ENCODE results near the gene ITGB1.
"Not testable (repeated sequence)": the region's sequence is repeated elsewhere in the genome, so short reads cannot be mapped to it uniquely, and the experiment has no call there.

ITGB1 gene

DNA sequence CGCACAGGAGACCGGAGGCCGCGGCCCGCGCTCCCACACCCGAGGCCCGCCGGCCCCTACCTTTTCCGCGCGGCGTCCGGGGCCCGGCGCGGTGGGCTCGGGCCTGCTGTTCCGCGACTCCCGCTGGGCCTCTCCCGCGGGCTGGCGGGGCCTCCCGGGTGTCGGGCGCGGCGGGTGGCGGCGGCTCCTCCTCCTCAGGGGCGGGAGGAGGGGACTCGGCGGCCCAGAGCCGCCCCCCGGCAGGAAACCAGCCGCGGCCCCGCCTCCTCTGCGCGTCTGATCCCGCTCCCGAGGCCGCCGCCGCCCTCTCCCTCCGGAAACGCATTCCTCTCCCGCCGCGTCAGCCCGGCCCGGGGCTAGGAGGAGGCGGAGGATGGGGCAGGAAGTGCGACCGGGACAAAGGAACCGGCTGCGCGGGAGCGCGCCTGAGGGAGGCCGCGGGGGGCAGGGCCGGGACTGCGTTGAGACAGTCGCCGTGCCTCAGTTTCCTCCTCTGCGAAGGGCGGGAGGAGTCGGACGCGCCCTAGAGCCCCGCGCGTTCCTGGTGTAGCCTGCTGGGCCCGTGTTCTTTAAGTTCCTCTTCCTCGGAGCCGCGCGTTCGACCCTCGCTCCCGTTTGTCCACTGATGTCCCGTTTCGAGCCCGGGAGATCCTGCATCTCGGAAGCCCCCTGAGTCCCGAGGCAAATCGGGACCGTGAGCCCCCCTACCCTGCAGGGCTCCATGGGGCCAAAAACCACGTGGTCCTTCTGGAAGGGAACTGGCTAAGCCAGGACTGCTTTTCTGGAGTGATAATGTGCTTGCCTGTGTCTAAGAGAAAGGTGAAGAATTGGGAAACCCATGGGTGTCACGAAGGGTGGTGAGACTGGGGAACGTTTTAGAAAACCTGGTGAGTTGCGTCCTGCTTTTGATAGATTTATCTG lies at the start of gene ITGB1:
ITGB1 (minus strand) TSS at position 146 of the 921 bp plus-strand sequence. CDS start 22,672 bp downstream, outside the sequence.
- H3K27me3 Mint-ChIP-seq, result no peaks in the 10 kb centered on the region
- peak; percentile 90 for ATAC-seq
- peaks cover 61% of the 10 kb centered on the region for H3K4me1 Mint-ChIP-seq
- no peaks in the 10 kb centered on the region for H3K36me3 Mint-ChIP-seq
- H3K9me3 Mint-ChIP-seq, result no peaks in the 10 kb centered on the region
- H3K4me3 Mint-ChIP-seq, result peak within 1 kb of the TSS; percentile 97
- peak within 1 kb of the TSS; percentile 98 for H3K27ac Mint-ChIP-seq

DNA sequence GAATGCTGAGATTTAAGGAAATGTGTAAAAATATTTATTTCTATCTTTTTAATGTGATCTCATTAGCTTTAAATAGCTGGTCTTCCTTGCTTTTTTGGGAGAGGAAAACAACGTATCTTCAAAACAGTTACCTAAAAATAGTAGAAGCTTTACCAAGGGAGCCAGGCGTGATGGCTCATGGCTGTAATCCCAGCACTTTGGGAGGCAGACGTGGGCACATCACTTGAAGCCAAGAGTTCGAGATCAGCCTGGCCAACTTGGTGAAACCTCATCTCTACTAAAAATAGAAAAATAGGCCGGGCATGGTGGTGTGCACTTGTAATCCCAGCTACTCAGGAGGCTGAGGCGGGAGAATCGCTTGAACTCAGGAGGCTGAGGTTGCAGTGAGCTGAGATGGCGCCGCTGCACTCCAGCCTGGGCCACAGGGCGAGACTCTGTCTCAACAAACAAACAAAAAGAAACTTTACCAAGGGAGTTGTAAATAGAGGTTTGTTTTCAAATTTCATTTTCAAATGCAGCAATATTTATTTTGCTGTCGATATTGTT lies 48.4 kb upstream of the ITGB1 start:
- H3K4me1 Mint-ChIP-seq, result peaks cover 41% of the 10 kb centered on the region
- H3K4me3 Mint-ChIP-seq, result no peak overlapping the region
- no peaks in the 10 kb centered on the region for H3K9me3 Mint-ChIP-seq
- ATAC-seq, result no peak
- H3K36me3 Mint-ChIP-seq, result no peaks in the 10 kb centered on the region
- H3K27ac Mint-ChIP-seq, result peak overlapping the region; percentile 85
- no peaks in the 10 kb centered on the region for H3K27me3 Mint-ChIP-seq

DNA sequence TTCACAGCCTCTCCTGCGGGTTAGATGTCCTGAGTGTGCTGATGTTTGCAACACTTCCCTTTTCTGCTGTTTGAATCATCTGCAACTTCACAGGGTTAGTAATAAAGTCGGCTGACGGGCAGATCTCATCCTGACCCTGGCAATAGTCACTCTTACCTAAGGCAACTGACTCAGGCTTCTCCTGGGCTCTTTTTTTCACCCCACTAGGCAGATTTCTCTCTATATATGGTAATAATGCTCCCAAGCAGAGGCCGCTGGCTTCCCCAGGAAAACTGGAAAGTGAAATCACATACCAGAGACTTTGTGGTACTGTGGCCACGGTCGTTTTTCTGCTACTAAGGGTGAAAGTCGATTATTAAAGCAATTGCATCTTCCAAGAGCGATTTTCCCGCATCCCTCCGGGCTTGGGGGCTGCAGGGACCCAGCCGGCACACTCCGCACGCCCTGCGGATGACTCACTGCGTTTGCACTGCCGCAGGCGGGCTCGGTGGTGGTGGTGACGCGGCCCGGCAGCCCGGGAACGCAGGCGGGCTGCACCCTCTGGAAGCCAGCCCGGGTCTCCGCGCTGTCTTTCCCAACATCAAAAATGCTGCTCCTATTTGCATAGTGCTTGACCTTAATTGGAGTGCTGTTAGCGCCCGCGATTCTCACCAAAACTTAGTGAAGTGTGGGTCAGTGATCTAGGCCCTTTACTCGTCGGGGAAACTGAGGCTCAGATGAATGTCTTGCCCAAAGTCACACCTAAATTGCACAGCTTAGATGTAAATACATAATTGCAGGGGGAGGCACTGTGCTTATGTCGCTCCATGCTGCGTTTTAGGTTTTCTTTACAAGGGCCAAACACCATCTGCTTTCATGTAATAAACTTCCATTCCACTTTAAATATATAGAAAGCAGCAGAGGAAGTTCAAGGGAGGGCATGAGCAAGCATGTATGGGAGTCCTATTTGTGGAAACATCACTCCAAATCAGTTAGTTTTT lies 47.6 kb upstream of the ITGB1 start:
- Mint-ChIP-seq H3K4me1 (peaks cover 40% of the 10 kb centered on the region), H3K27ac (peak overlapping the region; percentile 85), H3K36me3 (no peaks in the 10 kb centered on the region), H3K9me3 (no peaks in the 10 kb centered on the region), H3K27me3 (no peaks in the 10 kb centered on the region), H3K4me3 (peak overlapping the region; percentile 84)
- ATAC-seq, result peak; percentile 93

DNA sequence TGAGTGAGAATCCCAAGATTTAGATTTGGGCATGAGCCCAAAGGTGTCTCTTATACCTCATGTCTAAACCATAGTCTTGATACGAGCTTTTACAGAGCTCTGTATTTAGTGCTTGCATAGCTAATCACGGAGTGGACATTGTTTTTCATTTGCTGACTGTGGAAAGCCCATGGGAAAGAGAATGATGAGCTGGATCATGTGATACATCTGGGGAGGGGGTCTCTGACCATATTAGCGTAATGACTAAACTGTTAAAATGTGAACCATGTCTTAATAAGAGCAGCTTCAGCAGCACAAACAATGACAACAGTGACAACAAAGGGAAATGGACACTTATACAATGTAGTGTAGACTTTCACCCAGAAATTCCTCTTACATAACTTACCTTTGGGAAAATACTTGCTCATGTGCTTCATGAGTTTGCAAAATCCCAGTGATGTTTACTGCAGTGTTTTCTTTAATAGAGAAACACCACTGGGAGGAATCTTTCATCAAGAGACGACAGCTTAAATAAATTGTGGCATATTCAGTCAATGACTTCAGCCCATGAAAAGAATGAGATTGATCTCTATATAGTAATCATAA lies 44.0 kb upstream of the ITGB1 start:
- no peaks in the 10 kb centered on the region for H3K27me3 Mint-ChIP-seq
- H3K4me1 Mint-ChIP-seq, result peaks cover 29% of the 10 kb centered on the region
- no peak overlapping the region for H3K4me3 Mint-ChIP-seq
- ATAC-seq, result no peak
- H3K9me3 Mint-ChIP-seq, result no peaks in the 10 kb centered on the region
- H3K36me3 Mint-ChIP-seq, result no peaks in the 10 kb centered on the region
- H3K27ac Mint-ChIP-seq, result peak overlapping the region; percentile 30

DNA sequence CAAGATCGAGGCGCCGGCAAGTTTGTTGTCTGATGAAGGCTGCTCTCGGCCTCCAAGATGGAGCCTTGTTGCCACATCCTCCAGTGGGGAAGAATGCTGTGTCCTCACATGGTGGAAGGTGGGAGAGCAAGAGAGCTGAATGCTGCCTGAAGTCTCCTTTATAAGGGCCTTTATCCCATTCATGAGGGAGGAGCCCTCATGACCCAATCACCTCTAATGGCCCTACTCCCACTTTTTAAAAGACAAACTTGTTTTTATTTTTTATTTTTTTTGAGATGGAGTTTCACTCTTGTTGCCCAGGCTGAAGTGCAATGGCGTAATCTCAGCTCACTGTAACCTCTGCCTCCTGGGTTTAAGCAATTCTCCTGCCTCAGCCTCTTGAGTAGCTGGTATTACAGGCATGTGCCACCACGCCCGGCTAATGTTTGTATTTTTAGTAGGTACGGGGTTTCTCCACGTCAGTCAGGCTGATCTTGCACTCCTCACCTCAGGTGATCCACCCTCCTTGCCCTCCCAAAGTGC lies 40.1 kb upstream of the ITGB1 start:
- H3K36me3 Mint-ChIP-seq, H3K27me3 Mint-ChIP-seq, H3K4me3 Mint-ChIP-seq, H3K9me3 Mint-ChIP-seq, ATAC-seq: not testable (repeated sequence)
- Mint-ChIP-seq H3K27ac (peak overlapping the region; percentile 12), H3K4me1 (peaks cover 30% of the 10 kb centered on the region)

DNA sequence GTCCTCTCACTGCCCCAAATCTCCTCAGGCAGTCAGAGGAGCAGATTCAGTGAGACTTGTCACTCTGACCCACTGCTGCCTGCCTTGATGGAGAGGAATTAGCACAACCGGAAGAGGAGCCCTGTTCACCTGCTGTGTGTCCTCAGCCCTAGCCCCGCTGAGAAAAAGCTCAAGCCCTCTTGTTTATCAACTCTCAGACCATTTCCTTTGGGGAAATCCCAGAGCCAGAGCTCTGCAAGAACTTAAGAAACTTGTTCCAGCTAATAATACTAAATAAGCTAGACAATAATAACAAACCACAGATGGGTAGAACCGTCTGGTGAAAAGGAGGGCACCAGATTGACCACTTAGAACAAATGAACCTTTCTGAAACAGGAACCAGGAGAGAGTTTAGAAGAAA lies 37.7 kb upstream of the ITGB1 start:
- H3K4me1 Mint-ChIP-seq, result peaks cover 36% of the 10 kb centered on the region
- H3K27me3 Mint-ChIP-seq, result no peaks in the 10 kb centered on the region
- H3K27ac Mint-ChIP-seq, result peak overlapping the region; percentile 30
- H3K36me3 Mint-ChIP-seq, result no peaks in the 10 kb centered on the region
- ATAC-seq, result peak; percentile 91
- H3K4me3 Mint-ChIP-seq, result no peak overlapping the region
- peaks cover 6% of the 10 kb centered on the region for H3K9me3 Mint-ChIP-seq

DNA sequence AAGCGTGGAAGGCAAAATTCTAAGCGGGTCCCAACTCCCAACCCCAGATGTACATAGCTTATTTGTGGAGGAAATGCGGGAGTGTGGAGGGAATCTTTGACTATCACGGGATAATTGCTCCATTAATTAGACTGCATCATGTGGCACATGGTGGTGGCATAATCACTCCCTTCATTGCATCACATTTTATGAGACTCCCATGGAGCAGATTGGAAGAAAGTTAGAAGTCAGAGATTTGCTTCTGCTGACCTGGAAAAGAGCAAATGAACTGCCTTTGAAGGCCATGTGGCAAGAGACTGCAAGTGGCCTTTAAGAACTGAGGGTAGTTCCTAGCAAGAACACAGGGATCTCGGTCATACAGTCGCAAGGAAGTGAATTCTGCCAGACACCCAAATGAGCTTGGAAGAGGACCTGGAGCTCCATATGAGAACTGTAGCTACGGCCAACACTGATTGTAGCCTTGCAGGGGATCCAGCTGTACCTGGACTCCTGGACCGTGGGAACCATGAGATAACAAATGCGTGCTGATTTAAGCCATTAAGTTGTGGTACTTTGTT lies 37.1 kb upstream of the ITGB1 start:
- H3K4me1 Mint-ChIP-seq, result peaks cover 36% of the 10 kb centered on the region
- H3K36me3 Mint-ChIP-seq, result no peaks in the 10 kb centered on the region
- no peak for ATAC-seq
- no peaks in the 10 kb centered on the region for H3K27me3 Mint-ChIP-seq
- peaks cover 6% of the 10 kb centered on the region for H3K9me3 Mint-ChIP-seq
- peak overlapping the region; percentile 30 for H3K27ac Mint-ChIP-seq
- no peak overlapping the region for H3K4me3 Mint-ChIP-seq

DNA sequence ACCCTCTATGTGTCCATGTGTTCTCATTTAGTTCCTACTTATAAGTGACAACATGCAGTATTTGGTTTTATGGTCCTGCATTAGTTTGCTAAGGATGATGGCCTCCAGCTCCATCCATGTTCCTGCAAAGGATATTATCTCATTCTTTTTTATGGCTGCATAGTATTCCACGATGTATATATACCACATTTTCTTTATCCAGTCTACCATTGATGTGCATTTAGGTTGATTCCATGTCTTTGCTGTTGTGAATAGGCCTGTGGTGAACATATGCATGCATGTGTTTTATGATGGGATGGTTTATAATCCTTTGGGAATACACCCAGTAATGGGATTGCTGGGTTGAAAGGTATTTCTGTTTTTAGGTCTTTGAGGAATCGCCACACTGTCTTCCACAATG lies 36.6 kb upstream of the ITGB1 start:
- Mint-ChIP-seq H3K27ac (peak overlapping the region; percentile 30), H3K4me1 (peaks cover 36% of the 10 kb centered on the region)
- not testable (repeated sequence) for H3K9me3 Mint-ChIP-seq, ATAC-seq, H3K27me3 Mint-ChIP-seq, H3K36me3 Mint-ChIP-seq, H3K4me3 Mint-ChIP-seq

DNA sequence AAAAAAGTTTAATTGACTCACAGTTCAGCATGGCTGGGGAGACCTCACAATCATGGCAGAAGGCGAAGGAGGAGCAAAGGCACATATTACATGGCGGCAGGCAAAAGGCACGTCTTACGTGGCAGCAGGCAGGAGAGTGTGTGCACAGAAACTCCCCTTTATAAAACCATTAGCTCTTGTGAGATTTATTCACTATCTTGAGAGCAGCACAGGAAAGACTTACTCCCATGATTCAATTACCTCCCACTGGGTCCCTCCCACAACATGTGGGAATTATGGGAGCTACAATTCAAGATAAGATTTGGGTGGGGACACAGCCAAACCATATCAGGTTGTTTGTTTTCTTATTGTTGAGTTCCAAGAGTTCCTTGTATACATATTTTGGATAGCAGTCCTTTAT lies 34.3 kb upstream of the ITGB1 start:
- not testable (repeated sequence) for H3K27me3 Mint-ChIP-seq, H3K36me3 Mint-ChIP-seq, ATAC-seq, H3K4me3 Mint-ChIP-seq, H3K9me3 Mint-ChIP-seq
- Mint-ChIP-seq H3K4me1 (peaks cover 25% of the 10 kb centered on the region), H3K27ac (peak overlapping the region; percentile 60)

DNA sequence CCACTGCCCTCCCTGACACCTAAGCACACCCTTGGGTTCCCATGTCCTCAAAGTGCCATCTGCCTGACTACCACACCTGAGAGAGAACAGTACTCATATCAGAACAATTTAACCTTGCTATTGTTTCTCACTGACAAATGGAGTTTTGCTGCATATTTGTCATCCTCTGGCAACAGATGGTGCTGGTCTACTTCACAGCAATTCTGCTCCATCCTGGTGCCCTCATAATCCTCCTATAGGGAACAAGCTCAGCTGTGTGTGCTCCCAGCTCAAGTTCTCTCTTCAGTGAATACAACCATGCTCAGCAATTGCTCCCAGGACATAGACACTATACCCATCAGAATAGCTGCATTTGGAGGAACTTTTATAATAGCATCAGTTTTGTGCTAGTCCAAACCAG lies 32.8 kb upstream of the ITGB1 start:
- ATAC-seq, result no peak
- no peak overlapping the region for H3K4me3 Mint-ChIP-seq
- H3K4me1 Mint-ChIP-seq, result peaks cover 16% of the 10 kb centered on the region
- H3K9me3 Mint-ChIP-seq, result peaks cover 6% of the 10 kb centered on the region
- H3K27me3 Mint-ChIP-seq, result no peaks in the 10 kb centered on the region
- no peaks in the 10 kb centered on the region for H3K36me3 Mint-ChIP-seq
- peak overlapping the region; percentile 60 for H3K27ac Mint-ChIP-seq

DNA sequence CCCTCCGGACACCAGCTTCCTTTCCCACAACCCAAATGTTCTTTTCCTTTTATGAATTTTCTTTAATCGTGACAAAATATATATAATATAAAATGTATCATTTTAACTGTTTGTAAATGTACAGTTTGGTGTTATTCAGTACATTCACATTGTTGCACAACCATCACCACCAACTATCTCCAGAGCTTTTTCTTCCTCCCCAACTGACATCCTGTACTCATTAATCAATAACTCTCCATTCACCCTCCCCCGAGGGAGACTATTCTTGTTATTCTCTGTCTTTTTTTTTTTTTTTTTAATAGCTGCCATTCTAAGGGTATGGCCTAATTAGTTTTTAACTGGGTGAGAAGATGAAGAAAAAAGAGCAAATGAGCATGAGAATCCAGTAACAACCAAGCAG lies 30.6 kb upstream of the ITGB1 start:
- H3K27me3 Mint-ChIP-seq, result no peaks in the 10 kb centered on the region
- ATAC-seq, result no peak
- H3K27ac Mint-ChIP-seq, result no peak overlapping the region
- H3K4me1 Mint-ChIP-seq, result peaks cover 8% of the 10 kb centered on the region
- no peaks in the 10 kb centered on the region for H3K36me3 Mint-ChIP-seq
- H3K9me3 Mint-ChIP-seq, result peaks cover 6% of the 10 kb centered on the region
- H3K4me3 Mint-ChIP-seq, result no peak overlapping the region

DNA sequence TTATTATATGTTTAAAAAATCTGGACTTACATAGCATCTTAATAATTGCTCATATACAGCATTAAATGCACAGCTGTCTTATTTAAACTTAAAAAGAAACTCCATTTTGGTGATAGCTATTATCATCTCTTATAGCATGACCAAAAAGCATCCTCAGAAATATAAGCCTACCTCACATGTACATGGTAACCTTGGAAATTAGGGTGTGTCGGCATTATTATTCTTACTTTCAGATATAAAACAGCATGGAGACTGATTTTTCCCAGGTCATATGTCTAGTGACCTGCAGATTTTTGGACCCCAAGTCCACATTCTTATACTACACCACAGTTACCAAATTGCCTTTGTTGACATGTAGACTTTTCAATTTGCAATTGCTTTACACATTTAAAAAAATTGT lies 29.1 kb upstream of the ITGB1 start:
- Mint-ChIP-seq H3K4me1 (peaks cover 9% of the 10 kb centered on the region), H3K27me3 (no peaks in the 10 kb centered on the region), H3K27ac (no peak overlapping the region), H3K36me3 (no peaks in the 10 kb centered on the region), H3K9me3 (peaks cover 1% of the 10 kb centered on the region), H3K4me3 (no peak overlapping the region)
- no peak for ATAC-seq

DNA sequence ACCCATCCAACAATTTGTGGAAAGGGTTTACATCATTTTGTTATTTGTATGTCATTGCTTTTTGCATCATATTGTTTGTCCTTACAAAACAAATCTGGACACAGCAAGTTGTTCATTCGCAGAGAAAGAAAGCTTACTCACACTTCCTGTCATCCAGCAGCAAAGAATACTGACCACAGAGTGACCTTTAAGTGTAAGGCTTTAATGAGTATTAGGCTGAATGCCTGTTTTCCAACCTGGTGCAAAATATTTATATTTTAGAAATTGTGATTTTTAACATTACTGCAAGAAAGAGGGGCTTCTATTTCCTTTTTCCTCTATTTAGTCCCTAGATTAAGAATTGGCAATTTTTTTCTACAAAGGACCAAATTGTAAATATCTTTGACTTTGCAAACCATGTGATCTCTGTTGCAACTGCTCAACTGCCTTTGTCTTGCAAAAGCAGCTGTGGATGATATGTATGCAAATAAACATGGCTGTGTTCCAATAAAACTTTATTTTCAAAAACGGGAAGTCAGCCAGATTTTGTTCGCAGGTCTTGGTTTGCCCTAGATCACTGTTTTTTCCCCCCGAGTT lies 27.8 kb upstream of the ITGB1 start:
- Mint-ChIP-seq H3K4me3 (no peak overlapping the region), H3K36me3 (no peaks in the 10 kb centered on the region), H3K9me3 (no peaks in the 10 kb centered on the region), H3K27ac (no peak overlapping the region), H3K27me3 (no peaks in the 10 kb centered on the region), H3K4me1 (peaks cover 15% of the 10 kb centered on the region)
- ATAC-seq, result no peak

DNA sequence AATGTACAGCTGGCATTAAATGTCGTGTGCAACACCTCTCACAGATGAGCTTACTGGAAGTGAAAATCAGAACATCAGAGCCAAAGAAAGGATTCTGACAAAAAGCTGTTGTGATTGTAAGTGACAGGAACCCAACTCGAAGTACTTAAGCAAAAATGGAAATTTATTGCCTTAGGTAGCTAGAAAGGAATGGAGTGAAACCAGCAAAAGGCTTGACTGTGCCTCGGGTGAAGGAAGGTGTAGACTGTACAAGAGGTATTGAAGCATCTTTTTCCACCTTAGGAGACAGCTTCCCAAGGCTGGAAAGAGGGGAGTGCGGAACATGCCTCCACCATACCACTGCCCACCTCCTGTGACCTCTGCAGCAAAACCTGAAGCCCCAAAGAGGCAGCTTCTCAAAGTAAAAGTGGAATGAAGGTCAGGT lies 27.3 kb upstream of the ITGB1 start:
- H3K27me3 Mint-ChIP-seq, result no peaks in the 10 kb centered on the region
- no peaks in the 10 kb centered on the region for H3K36me3 Mint-ChIP-seq
- no peak for ATAC-seq
- no peak overlapping the region for H3K27ac Mint-ChIP-seq
- H3K9me3 Mint-ChIP-seq, result no peaks in the 10 kb centered on the region
- peaks cover 20% of the 10 kb centered on the region for H3K4me1 Mint-ChIP-seq
- no peak overlapping the region for H3K4me3 Mint-ChIP-seq

Measured in stimulated activated memory B cell treated with anti-CD40 and anti-IgM and Interleukin-4, amounts not matched to agents 10 μg/mL and 1 μg/mL and 100 μg/mL, for 72 hours (primary cell).